Subcutaneous abdominal adipose tissue (tissue), 5 donors: ENCODE results near the gene RACGAP1.

Experiments
- H3K27ac ChIP-seq: one replicate; pipeline ENCODE4 v1.7.0; 2013; ENCODE audit warnings: low read depth, mild to moderate bottlenecking, inconsistent platforms, low read length, moderate library complexity
- H3K27me3 ChIP-seq, 5 donors: one replicate each; pipeline ENCODE4 v1.7.0; 2013; ENCODE audit warnings: low read length in 5 of 5, inconsistent platforms in 1 of 5; ENCODE audit not compliant: control insufficient read depth in 5 of 5, insufficient read depth in 4 of 5
- H3K36me3 ChIP-seq, 5 donors: one replicate each; pipeline ENCODE4 v1.7.0; 2013; ENCODE audit warnings: low read length in 5 of 5; ENCODE audit not compliant: control insufficient read depth in 5 of 5, insufficient read depth in 5 of 5
- H3K4me1 ChIP-seq, 5 donors: one replicate each; pipeline ENCODE4 v1.7.0; 2013; ENCODE audit warnings: low read length in 5 of 5, mild to moderate bottlenecking in 3 of 5, moderate library complexity in 1 of 5; ENCODE audit not compliant: control insufficient read depth in 5 of 5, insufficient read depth in 5 of 5
- H3K4me3 ChIP-seq, 5 donors: one replicate each; pipeline ENCODE4 v1.7.0; 2013; ENCODE audit warnings: low read length in 5 of 5, low read depth in 1 of 5
- H3K9ac ChIP-seq, 5 donors: one replicate each; pipeline ENCODE4 v1.7.0; 2013; ENCODE audit warnings: low read length in 5 of 5, mild to moderate bottlenecking in 4 of 5, moderate library complexity in 3 of 5
- H3K9me3 ChIP-seq, 5 donors: one replicate each; pipeline ENCODE4 v1.7.0; 2013; ENCODE audit warnings: low read length in 5 of 5; ENCODE audit not compliant: control insufficient read depth in 5 of 5
- donor health status: healthy.
- donor health status: healthy.
- donor health status: healthy.
- donor health status: healthy.
- donor health status: healthy.

Gene RACGAP1

DNA sequence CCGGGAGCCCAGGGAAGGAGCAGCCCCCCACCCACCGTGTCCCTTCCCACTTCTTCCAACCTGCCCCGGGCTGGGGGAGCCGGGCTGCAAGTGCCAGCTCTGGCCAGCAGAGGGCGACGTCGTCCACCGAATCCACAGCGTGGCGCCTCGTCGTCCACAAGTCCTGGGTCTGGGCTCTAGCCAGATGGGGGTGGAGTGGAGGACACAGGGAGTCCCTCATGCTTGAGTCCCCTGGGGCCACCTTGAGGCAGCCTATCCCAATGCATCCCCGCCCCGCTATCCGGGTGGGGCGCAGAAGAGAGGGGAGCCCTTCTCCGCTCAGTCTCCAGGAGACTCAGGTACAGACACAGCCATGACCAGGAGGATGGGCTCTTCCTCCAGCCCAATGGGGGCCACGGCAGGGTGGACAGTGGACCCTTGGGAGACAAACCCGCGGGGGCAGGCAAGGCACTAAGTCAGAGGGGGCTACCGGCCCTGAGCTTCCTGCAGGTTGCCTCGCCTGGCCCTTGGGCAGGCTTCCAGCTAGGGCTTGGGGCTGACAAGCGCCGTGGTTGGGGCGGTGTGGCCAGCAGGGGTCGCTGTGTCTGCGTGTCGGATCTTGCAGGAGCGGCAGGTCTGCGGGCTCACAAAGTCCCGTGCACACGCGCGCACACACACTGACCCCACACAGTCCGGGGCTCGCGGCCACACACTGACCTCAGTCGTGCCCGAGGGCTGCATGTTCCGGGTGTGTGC is 58.1 kb downstream of the RACGAP1 start:
- Histone ChIP-seq H3K27ac (no peak overlapping the region), H3K9me3 (no peaks in the 10 kb centered on the region)

DNA sequence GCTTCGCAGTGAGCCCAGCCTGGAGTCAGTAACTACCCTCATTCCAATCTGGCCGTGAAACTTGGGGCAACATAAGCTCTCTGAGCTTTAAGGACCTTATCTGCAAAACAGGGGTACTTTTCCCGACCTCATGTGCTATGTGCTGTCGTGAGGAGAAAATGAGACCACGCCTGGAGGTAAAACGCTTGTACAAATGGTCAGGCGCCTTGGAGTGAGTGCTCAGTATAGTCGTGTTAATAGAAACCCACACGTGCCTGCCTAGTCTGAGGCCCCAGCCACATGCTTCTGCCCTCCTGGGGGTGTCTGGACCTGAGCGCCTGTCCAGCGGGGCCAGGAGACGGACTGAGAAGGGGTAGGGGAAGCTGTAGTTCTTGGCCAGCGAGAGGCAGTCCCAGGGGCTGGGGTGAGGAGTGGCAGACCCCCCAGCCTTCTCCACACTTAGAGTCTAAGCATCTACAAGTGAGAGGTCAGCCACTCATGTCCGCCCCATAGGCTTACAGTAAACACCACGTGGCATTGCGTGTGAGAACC is 58.7 kb downstream of the RACGAP1 start:
- peaks cover 4 to 36% (median 7%) of the 10 kb centered on the region in 5 donors for H3K27me3 ChIP-seq

More for the DNA sequence above, 58.1 kb downstream of the RACGAP1 start:
- Histone ChIP-seq H3K4me1 (peaks cover 0 to 20% (median 10%) of the 10 kb centered on the region in 5 donors), H3K4me3 (peak overlapping the region; percentile 35 to 66 (median 46)), H3K9ac (no peak overlapping the region), H3K36me3 (no peaks in the 10 kb centered on the region), H3K27me3 (peaks cover 4 to 31% (median 7%) of the 10 kb centered on the region in 5 donors)

DNA sequence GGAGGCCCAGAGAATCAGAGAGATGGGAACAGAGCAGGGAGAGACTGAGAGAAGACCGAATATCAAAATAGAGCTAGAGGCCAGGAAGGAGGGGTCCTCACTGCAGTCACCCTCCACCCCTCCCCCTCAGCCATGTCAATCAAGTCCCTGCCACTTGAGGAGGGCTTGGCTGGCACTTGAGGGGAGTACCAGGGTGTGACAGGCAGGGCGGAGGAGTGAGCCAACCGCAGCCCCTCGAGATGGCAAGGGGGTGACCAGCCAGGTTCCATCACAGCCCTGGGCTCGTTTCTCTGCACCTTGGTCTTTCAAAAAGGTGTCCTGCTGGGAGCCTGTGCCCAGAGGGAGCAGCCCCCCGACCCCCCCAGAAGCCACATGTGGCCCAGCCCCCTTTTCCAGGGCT is 59.5 kb downstream of the RACGAP1 start:
- Histone ChIP-seq H3K36me3 (no peaks in the 10 kb centered on the region), H3K4me1 (peaks cover 0 to 17% (median 14%) of the 10 kb centered on the region in 5 donors), H3K27me3 (peaks cover 10 to 40% (median 11%) of the 10 kb centered on the region in 5 donors), H3K9me3 (no peaks in the 10 kb centered on the region), H3K4me3 (no peak overlapping the region), H3K9ac (no peak overlapping the region), H3K27ac (no peak overlapping the region)

More for the DNA sequence above, 58.7 kb downstream of the RACGAP1 start:
- Histone ChIP-seq H3K36me3 (no peaks in the 10 kb centered on the region), H3K9me3 (no peaks in the 10 kb centered on the region), H3K27ac (no peak overlapping the region), H3K4me1 (peaks cover 0 to 14% (median 10%) of the 10 kb centered on the region in 5 donors), H3K4me3 (no peak overlapping the region), H3K9ac (no peak overlapping the region)

DNA sequence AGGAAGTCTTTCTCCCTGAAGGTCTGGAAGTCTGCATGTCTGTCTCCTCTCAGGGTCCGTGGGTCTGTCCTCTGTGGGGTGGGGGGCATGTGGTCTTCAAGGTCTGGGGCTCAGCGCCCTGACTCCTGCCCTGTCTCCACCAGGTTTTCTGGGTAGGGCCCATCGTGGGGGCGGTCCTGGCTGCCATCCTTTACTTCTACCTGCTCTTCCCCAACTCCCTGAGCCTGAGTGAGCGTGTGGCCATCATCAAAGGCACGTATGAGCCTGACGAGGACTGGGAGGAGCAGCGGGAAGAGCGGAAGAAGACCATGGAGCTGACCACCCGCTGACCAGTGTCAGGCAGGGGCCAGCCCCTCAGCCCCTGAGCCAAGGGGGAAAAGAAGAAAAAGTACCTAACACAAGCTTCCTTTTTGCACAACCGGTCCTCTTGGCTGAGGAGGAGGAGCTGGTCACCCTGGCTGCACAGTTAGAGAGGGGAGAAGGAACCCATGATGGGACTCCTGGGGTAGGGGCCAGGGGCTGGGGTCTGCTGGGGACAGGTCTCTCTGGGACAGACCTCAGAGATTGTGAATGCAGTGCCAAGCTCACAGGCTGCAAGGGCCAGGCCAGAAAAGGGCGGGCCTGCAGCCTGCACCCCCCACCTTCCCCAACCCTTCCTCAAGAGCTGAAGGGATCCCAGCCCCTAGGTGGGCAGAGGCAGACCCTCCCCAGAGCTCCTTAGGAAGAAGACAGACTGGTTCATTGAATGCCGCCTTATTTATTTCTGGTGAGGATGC is 60.3 kb downstream of the RACGAP1 start:
- H3K4me3 ChIP-seq, result no peak overlapping the region
- no peaks in the 10 kb centered on the region for H3K36me3 ChIP-seq
- no peak overlapping the region for H3K9ac ChIP-seq
- no peaks in the 10 kb centered on the region for H3K9me3 ChIP-seq
- H3K27ac ChIP-seq, result no peak overlapping the region
- peaks cover 15 to 46% (median 19%) of the 10 kb centered on the region in 5 donors for H3K27me3 ChIP-seq
- peaks cover 0 to 22% (median 14%) of the 10 kb centered on the region in 5 donors for H3K4me1 ChIP-seq

DNA sequence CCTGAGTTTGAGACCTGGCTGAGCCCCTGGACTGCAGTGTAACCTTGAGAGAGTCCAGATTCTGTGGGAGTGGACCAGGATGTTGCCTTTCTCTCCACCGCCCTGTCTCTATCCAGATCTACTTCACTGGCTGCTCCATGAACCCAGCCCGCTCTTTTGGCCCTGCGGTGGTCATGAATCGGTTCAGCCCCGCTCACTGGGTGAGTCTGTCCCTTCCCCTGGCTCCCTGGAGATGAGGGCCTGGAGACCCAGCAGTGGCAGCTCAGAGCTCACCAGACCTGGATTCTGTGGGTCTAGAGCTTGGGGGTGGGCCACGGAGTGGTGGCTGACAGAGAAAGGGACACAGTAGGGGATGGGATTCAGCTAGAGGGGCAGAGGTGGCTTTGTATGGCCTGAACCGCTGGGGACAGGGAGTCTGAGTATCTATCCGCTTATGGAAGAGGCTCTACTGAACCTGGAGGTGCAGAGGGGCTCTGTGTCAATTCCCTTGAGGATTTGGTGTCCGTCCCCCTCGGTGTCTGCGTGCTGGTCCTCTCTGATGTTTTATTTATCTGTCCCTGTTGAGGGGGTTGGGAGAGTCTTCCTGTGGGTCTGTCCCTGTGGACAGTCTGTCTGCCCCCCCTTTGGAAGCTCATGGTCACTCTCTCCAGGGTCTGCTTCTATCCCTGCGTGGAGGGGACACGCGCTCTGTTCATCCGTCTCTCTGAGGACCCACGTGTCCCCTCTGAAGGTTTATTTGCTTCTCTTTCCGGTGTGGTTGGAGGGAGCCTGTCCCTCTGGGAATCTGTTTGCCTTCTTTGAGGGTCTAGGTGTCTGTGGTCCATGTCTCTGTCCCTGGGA is 61.1 kb downstream of the RACGAP1 start:
- H3K27ac ChIP-seq, result no peak overlapping the region
- H3K9ac ChIP-seq, result no peak overlapping the region
- H3K4me1 ChIP-seq, result peaks cover 0 to 30% (median 14%) of the 10 kb centered on the region in 5 donors
- no peaks in the 10 kb centered on the region for H3K36me3 ChIP-seq
- H3K4me3 ChIP-seq, result no peak overlapping the region
- peaks cover 21 to 45% (median 27%) of the 10 kb centered on the region in 5 donors for H3K27me3 ChIP-seq
- H3K9me3 ChIP-seq, result no peaks in the 10 kb centered on the region

DNA sequence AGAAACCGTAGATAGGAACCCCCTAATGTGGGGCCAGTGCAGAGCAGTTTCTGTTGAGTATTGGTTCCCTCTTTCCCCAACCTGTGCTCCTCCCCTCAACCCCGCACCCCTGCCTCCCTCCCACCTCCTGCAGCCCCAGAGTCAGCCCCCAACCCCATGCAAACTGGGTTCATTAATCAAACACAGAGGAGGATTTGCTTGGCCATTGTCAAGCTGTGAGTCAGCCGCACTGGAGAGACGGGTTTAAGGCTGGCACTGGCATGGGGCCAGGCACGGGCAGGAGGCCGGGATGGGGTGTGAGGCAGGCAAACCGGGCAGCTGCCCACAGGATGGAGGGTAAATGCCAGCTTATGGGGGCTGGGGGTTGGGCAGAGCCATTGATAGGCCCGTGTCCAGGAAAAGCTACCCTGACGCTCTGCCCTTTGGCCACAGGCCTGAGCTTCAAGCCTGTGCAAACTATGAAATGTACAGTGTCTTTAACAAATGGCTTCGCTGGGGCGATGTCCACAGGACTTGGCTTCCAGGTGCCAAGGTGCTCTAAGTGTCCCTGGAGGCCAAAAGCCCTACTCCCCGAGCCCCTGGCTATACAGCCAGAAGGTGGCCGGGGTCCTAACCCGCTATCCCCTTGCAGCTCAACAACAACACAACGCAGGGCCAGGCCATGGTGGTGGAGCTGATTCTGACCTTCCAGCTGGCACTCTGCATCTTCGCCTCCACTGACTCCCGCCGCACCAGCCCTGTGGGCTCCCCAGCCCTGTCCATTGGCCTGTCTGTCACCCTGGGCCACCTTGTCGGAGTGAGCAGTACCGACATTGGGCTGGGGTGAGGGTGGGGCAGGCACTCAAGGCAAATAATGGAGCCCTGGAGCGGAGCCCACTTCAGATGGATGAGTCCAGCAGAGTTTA is 62.2 kb downstream of the RACGAP1 start:
- Histone ChIP-seq H3K27ac (no peak overlapping the region), H3K27me3 (peaks cover 22 to 52% (median 35%) of the 10 kb centered on the region in 5 donors), H3K4me1 (peaks cover 0 to 31% (median 14%) of the 10 kb centered on the region in 5 donors), H3K9ac (no peak overlapping the region), H3K36me3 (no peaks in the 10 kb centered on the region), H3K4me3 (no peak overlapping the region), H3K9me3 (no peaks in the 10 kb centered on the region)

DNA sequence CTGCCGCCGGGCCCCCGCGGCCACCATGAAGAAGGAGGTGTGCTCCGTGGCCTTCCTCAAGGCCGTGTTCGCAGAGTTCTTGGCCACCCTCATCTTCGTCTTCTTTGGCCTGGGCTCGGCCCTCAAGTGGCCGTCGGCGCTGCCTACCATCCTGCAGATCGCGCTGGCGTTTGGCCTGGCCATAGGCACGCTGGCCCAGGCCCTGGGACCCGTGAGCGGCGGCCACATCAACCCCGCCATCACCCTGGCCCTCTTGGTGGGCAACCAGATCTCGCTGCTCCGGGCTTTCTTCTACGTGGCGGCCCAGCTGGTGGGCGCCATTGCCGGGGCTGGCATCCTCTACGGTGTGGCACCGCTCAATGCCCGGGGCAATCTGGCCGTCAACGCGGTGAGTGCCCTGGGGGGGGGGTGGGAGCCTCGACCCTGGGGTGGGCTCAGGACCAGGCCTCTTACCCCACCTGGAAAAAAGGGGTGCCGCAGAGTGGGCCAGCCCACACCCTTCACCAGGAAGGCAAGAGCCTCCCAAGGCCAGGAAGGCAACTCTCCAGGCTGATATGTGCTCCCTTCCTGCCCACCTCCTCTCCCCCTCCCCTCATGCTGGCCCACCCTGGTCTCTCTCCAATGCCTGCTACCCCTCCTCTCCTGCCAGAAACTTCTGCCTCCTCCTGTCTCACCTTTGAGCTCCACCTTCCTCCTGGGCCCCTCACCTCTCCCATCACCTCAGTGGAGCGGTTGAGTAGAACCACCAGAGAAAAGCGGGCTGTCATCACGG is 63.1 kb downstream of the RACGAP1 start:
- H3K27me3 ChIP-seq, result peaks cover 26 to 57% (median 39%) of the 10 kb centered on the region in 5 donors
- H3K9me3 ChIP-seq, result no peaks in the 10 kb centered on the region
- H3K27ac ChIP-seq, result no peak overlapping the region
- H3K9ac ChIP-seq, result no peak overlapping the region
- no peaks in the 10 kb centered on the region for H3K36me3 ChIP-seq
- H3K4me3 ChIP-seq, result no peak overlapping the region
- peaks cover 0 to 23% (median 6%) of the 10 kb centered on the region in 5 donors for H3K4me1 ChIP-seq

DNA sequence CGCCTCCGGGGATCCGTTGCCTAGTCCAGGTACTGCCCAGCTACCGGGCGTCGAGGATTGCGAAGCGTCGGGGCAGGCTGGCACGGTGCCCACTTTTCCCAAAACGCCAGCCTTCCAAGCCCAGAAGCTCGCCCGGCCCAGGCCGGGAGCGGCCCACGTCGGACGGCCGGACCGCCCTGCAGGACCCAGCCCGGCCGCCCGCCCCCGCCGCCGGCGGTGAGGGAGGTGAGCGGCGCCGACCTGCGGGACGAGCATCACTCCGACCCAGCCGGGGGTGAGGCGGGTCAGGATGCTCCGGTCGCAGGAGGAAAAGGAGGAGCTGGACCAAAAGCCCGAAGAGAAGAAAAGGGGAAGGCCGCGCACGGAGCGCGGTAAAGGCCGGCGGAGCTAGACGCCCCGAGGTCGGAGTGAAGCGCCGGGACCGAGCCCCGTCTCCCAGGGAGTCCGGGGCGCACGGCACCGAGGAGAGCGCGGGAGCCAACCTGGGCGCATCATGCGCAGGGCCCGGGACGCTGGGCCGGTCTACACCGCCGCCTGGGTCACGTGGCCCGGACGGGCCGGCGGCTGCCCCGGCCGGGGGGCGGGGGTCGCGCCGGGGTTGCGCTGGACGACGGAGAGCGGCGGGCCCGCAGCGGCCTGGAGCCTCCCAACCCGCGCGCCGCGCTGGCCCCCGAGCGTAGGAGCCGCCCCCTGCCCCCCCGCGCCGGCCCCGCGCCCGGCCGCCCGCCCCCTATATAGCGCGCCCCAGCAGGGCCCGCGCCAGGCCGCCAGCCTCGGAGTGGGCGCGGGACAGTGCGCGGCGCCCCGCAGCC is 64.0 kb downstream of the RACGAP1 start, which contains the start of gene AQP5:
TSS of gene AQP5 (plus strand) at position 762 of the 812 bp plus-strand sequence. CDS start 146 bp downstream, outside the sequence.
- Histone ChIP-seq H3K9me3 (no peaks in the 10 kb centered on the region), H3K4me3 (peak within 1 kb of the TSS in 3 of 5 donors; percentile 16 to 44 (median 38)), H3K27ac (no peak within 1 kb of the TSS), H3K27me3 (peaks cover 29 to 65% (median 42%) of the 10 kb centered on the region in 5 donors), H3K36me3 (no peaks in the 10 kb centered on the region), H3K9ac (no peak within 1 kb of the TSS), H3K4me1 (peaks cover 0 to 20% (median 3%) of the 10 kb centered on the region in 5 donors)
